Endothelial cell (in vitro differentiated cells): Measurements from ENCODE around the gene NUTF2. TPM values are rescaled to one million over a fixed set of nuclear protein-coding genes. Genes with fewer than 3 reads are reported as not detected.

Experiments used
- DNase-seq: peaks from one replicate; pipeline ENCODE4 v3.0.0; 2021; ENCODE audit warnings: low spot score
- H3K27ac Mint-ChIP-seq: one replicate; pipeline ENCODE4 v1.8.0; 2021; ENCODE audit warnings: mixed read lengths, inconsistent platforms; ENCODE audit not compliant: unreplicated experiment
- H3K27me3 Mint-ChIP-seq: one replicate; pipeline ENCODE4 v1.8.0; 2021; ENCODE audit warnings: mild to moderate bottlenecking, moderate library complexity, mixed read lengths, inconsistent platforms; ENCODE audit not compliant: unreplicated experiment
- H3K36me3 Mint-ChIP-seq: one replicate; pipeline ENCODE4 v1.8.0; 2021; ENCODE audit warnings: mild to moderate bottlenecking, low read depth, mixed read lengths, inconsistent platforms; ENCODE audit not compliant: unreplicated experiment
- H3K4me1 Mint-ChIP-seq: one replicate; pipeline ENCODE4 v1.8.0; 2021; ENCODE audit warnings: mild to moderate bottlenecking, mixed read lengths, inconsistent platforms; ENCODE audit not compliant: unreplicated experiment
- H3K4me3 Mint-ChIP-seq: one replicate; pipeline ENCODE4 v1.8.0; 2021; ENCODE audit warnings: mild to moderate bottlenecking, mixed read lengths, inconsistent platforms; ENCODE audit not compliant: unreplicated experiment
- H3K9me3 Mint-ChIP-seq: one replicate; pipeline ENCODE4 v1.8.0; 2021; ENCODE audit warnings: mixed read lengths, inconsistent platforms; ENCODE audit not compliant: unreplicated experiment
- total RNA-seq: library from RNA; stranded (reverse); fragmentation: NEBNext Ultra II Directional; extraction: Animal tissue kit (Norgen Biotek cat#: 25700); gene quantifications from one replicate; pipeline ENCODE4 v1.2.1, GENCODE V29; 2021; ENCODE audit not compliant: unreplicated experiment
- TF ChIP-seq, protein P1 (sequence below): fragments of 200-600 bp; sonication (generic); IDR thresholded peaks from one replicate; pipeline ENCODE4 v1.5.0; 2021; ENCODE audit warnings: antibody characterized with exemption; ENCODE audit not compliant: unreplicated experiment

Gene NUTF2
- total RNA-seq, 1 donor from 2014 or later: 217 TPM

DNA sequence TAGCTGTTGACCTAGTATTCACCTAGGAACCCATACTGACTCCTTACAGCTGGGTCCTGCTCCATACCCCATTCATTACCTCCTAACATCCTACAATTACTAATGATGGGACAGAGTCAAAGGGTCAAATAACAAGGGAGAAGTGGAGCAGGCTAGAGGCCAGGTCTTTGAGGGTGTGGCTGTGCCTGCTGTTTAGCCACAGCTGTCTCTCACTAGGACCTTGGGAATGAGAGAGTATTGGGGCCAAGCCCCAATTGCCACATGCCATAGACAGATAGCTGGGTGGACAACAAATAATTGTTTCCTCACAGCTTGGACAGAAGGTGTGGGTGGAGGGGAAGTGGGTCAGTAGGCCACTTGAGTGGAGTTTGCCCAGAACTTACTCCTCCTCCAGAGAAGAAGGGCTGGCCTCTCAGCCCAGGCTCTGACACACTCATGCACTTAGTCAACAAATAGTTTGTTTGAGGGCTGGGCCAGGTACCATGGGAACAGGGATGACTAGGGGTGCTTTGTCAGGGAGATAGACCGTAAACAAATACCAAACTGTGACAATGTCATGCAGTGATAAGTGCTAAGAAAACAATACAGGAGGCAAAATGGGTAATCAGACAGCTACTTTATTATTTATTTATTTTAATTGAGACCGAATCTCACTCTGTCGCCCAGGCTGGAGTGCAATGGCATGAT, 11.0 kb downstream of the NUTF2 start:
- Mint-ChIP-seq H3K4me1 (peaks cover 22% of the 10 kb centered on the region), H3K4me3 (no peak overlapping the region), H3K27me3 (peaks cover 7% of the 10 kb centered on the region), H3K36me3 (peaks cover 8% of the 10 kb centered on the region), H3K9me3 (no peaks in the 10 kb centered on the region), H3K27ac (peak overlapping the region; percentile 84)
- DNase-seq: no peak
- TF ChIP-seq, protein P1, sequence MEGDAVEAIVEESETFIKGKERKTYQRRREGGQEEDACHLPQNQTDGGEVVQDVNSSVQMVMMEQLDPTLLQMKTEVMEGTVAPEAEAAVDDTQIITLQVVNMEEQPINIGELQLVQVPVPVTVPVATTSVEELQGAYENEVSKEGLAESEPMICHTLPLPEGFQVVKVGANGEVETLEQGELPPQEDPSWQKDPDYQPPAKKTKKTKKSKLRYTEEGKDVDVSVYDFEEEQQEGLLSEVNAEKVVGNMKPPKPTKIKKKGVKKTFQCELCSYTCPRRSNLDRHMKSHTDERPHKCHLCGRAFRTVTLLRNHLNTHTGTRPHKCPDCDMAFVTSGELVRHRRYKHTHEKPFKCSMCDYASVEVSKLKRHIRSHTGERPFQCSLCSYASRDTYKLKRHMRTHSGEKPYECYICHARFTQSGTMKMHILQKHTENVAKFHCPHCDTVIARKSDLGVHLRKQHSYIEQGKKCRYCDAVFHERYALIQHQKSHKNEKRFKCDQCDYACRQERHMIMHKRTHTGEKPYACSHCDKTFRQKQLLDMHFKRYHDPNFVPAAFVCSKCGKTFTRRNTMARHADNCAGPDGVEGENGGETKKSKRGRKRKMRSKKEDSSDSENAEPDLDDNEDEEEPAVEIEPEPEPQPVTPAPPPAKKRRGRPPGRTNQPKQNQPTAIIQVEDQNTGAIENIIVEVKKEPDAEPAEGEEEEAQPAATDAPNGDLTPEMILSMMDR: no peak

DNA sequence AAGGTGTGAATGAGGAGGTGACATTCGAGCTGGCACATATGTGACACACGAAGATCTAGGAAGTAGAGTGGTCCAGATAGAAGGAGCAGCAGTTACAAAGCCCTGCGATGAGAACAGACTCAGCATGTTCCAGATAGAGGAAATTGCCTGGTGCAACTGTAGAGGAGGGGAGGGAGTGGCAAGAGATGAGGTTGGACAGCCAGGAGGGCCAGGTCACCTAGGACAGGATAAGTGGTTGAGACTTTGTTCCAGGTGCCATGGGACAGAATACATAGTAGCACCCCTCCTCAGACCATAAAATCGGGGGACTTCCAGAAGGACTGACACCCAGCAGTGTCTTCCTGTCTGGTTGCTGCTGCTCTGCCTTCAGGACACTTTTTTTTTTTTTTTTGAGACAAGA, 11.8 kb downstream of the NUTF2 start:
- H3K9me3 Mint-ChIP-seq: no peaks in the 10 kb centered on the region
- no peak for DNase-seq
- peaks cover 8% of the 10 kb centered on the region for H3K36me3 Mint-ChIP-seq
- H3K4me1 Mint-ChIP-seq: peaks cover 22% of the 10 kb centered on the region
- TF ChIP-seq, protein P1: no peak
- peak overlapping the region; percentile 84 for H3K27ac Mint-ChIP-seq
- H3K27me3 Mint-ChIP-seq: peaks cover 7% of the 10 kb centered on the region
- no peak overlapping the region for H3K4me3 Mint-ChIP-seq

DNA sequence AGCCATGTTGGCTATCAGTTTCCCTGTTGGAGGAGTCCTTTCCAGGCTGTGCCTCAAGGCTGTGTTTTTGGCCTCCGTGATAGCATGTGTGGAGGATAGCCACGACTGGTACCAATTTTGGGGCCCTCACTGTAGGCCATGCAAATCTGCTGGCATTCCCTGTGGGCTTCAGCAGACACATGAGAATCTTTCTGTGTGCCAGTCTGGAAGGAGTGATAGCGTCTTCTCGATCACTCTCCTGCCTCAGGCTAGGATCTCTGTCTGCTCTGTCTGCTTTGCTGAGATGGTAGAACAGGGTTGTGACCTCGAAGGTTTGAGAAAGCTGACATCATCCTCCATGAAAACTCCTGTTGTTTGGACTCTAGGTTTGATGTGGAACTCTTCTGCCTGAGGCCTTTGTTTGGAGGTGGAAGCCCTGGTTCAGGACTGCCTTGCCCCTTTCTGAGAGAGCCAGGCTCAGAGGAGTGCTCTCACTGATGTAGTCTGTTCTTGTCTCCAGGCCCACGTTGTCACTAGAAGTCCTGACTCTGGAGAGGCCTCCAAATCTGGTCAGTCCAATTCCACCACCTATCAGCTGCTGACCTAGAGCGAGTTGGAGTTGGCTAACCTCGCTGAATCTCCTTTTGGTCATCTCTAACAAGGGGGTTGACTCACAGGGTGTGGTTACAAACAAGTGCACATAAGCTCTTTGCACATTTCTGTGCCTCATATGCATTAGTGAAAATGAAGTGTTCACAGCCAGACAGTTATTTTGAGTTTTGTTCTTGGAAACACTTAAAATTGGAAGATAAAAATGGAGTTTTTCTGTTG, 14.1 kb downstream of the NUTF2 start:
- TF ChIP-seq, protein P1: no peak
- DNase-seq: no peak
- Mint-ChIP-seq H3K4me1 (peaks cover 8% of the 10 kb centered on the region), H3K9me3 (no peaks in the 10 kb centered on the region), H3K27me3 (peaks cover 7% of the 10 kb centered on the region), H3K36me3 (peaks cover 8% of the 10 kb centered on the region), H3K4me3 (no peak overlapping the region), H3K27ac (peak overlapping the region; percentile 24)

DNA sequence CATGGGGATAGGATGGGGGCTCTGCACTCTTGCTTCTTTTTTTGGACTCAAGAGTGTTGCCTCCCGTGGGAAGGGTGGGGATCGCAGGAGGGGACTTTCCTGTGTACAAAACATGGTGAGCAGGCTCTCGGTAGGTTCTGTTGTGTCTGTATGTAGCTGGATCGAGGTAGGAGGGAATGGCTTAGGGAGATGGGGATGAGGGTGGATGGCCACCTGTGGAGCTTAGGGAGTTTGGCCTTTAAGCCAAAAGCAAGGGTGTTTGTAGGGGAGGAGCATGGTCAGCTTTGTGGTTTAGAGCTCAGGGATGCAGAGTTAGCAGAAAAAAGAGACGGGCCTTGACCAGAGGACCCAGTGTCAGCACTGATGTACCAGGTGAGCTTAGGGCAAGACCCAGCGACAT, 15.1 kb downstream of the NUTF2 start:
- H3K9me3 Mint-ChIP-seq: no peaks in the 10 kb centered on the region
- no peak overlapping the region for H3K4me3 Mint-ChIP-seq
- H3K27ac Mint-ChIP-seq: peak overlapping the region; percentile 58
- peaks cover 7% of the 10 kb centered on the region for H3K27me3 Mint-ChIP-seq
- peaks cover 8% of the 10 kb centered on the region for H3K36me3 Mint-ChIP-seq
- peaks cover 7% of the 10 kb centered on the region for H3K4me1 Mint-ChIP-seq
- DNase-seq: no peak
- TF ChIP-seq, protein P1: no peak
